Fibroblast of lung (primary cell): ENCODE data around the gene TCF20. TPM values are rescaled to one million over a fixed set of nuclear protein-coding genes. Genes with fewer than 3 reads are reported as not detected.

Experiments
- DNase-seq, 2 donors: peaks; one replicate each; pipeline versions ENCODE4 v3.0.0 to v3.0.0-alpha.2; 2010; ENCODE audit warnings: low read depth in 2 of 2
- H2AFZ ChIP-seq: 2 replicates; pipeline ENCODE4 v1.5.1; 2012; ENCODE audit warnings: low read length, control low read depth, inconsistent platforms
- H3K27ac ChIP-seq: 2 replicates; pipeline ENCODE4 v1.5.1; 2011; ENCODE audit warnings: low read length, control low read depth; ENCODE audit not compliant: insufficient read depth
- H3K27me3 ChIP-seq: 2 replicates; pipeline ENCODE4 v1.5.1; 2011; ENCODE audit warnings: mild to moderate bottlenecking, low read length; ENCODE audit not compliant: control insufficient read depth, insufficient read depth
- H3K36me3 ChIP-seq: 2 replicates; pipeline ENCODE4 v1.5.1; 2011; ENCODE audit warnings: low read length; ENCODE audit not compliant: control insufficient read depth, insufficient read depth
- H3K4me1 ChIP-seq: 2 replicates; pipeline ENCODE4 v1.5.1; 2011; ENCODE audit warnings: low read length; ENCODE audit not compliant: control insufficient read depth, insufficient read depth; ENCODE audit errors: extremely low read depth
- H3K4me2 ChIP-seq: 2 replicates; pipeline ENCODE4 v1.5.1; 2011; ENCODE audit warnings: low read length, control low read depth; ENCODE audit not compliant: insufficient read depth; ENCODE audit errors: extremely low read depth
- H3K4me3 ChIP-seq, 4 experiments: fragments of 200-600 bp in 1 of 4; sonication (generic) in 1 of 4; replicated peaks in 1 of 4; 2 replicates each; pipeline ENCODE4 v1.5.1; 2011 to 2016; ENCODE audit warnings: low read length in 4 of 4, low read depth in 3 of 4, mild to moderate bottlenecking in 3 of 4, control low read depth in 2 of 4, inconsistent platforms in 1 of 4, mixed read lengths in 1 of 4; ENCODE audit not compliant: insufficient read depth in 1 of 4; ENCODE audit errors: control extremely low read depth in 1 of 4
- H3K79me2 ChIP-seq: 2 replicates; pipeline ENCODE4 v1.5.1; 2012; ENCODE audit warnings: mild to moderate bottlenecking, low read length, inconsistent platforms; ENCODE audit not compliant: control insufficient read depth, insufficient read depth
- H3K9ac ChIP-seq: 2 replicates; pipeline ENCODE4 v1.5.1; 2011; ENCODE audit warnings: mild to moderate bottlenecking, low read length, control low read depth; ENCODE audit not compliant: insufficient read depth
- H3K9me3 ChIP-seq: 2 replicates; pipeline ENCODE4 v1.5.1; 2012; ENCODE audit warnings: low read depth, low read length; ENCODE audit not compliant: control insufficient read depth, insufficient read depth
- H4K20me1 ChIP-seq: 2 replicates; pipeline ENCODE4 v1.5.1; 2011; ENCODE audit warnings: low read length; ENCODE audit not compliant: control insufficient read depth, insufficient read depth; ENCODE audit errors: extremely low read depth
- CTCF ChIP-seq, 2 donors: IDR thresholded peaks in 1 of 2; conservative IDR thresholded peaks in 1 of 2; 1 replicate in 1 of 2; 2 replicates in 1 of 2; pipeline ENCODE4 v1.5.1; 2011 to 2012; ENCODE audit warnings: low read length in 2 of 2, control low read depth in 1 of 2, inconsistent platforms in 1 of 2, low read depth in 1 of 2, mild to moderate bottlenecking in 1 of 2
- EZH2 ChIP-seq: IDR thresholded peaks from 2 replicates; pipeline ENCODE4 v1.5.1; 2012; ENCODE audit warnings: low read length, control low read depth, mild to moderate bottlenecking; ENCODE audit errors: missing control alignments
- polyA plus RNA-seq, 2 donors: library from polyadenylated mRNA; depleted of rRNA in 1 of 2; stranded (reverse) in 1 of 2; unstranded in 1 of 2; fragments of >200 nt; gene quantifications; 2 replicates each; pipeline ENCODE4 v1.2.1, GENCODE V29; 2011 to 2012; ENCODE audit warnings: missing spikeins in 1 of 2
- total RNA-seq: library from RNA; depleted of rRNA; stranded (reverse); fragments of >200 nt; gene quantifications from 2 replicates; pipeline ENCODE4 v1.2.1, GENCODE V29; 2014

Gene TCF20
- total and polyA plus RNA-seq, 2 donors (not counting 1 experiment from before 2014, with no cell fraction given): 11.8 to 25.4 TPM

GRCh38 chr22:42271191-42271813, 849 bp upstream of the TCF20 start:
- peaks cover 31% of the 10 kb centered on the region for H3K79me2 ChIP-seq
- H3K36me3 ChIP-seq: no peaks in the 10 kb centered on the region
- H3K4me1 ChIP-seq: peaks cover 4% of the 10 kb centered on the region
- no peak for DNase-seq
- no peak overlapping the region for H3K27ac ChIP-seq
- H4K20me1 ChIP-seq: no peaks in the 10 kb centered on the region
- peaks cover 2% of the 10 kb centered on the region for H3K27me3 ChIP-seq
- TF ChIP-seq EZH2 (no peak), CTCF (conservative IDR thresholded peaks at IDR 0.05 in 1 of 2, IDR thresholded peaks at IDR 0.05 in 1 of 2; ENCODE audit: low read depth in 1 of 2, low read length in 2 of 2) (no peak)
- peak overlapping the region in 1 of 4 experiments; percentile 51 for H3K4me3 ChIP-seq
- no peak overlapping the region for H2AFZ ChIP-seq
- H3K9me3 ChIP-seq: no peaks in the 10 kb centered on the region
- no peak overlapping the region for H3K9ac ChIP-seq
- H3K4me2 ChIP-seq: no peak overlapping the region

- H4K20me1 ChIP-seq: no peaks in the 10 kb centered on the region
- no peak for TF ChIP-seq CTCF (conservative IDR thresholded peaks at IDR 0.05 in 1 of 2, IDR thresholded peaks at IDR 0.05 in 1 of 2; ENCODE audit: low read depth in 1 of 2, low read length in 2 of 2)
- TF ChIP-seq EZH2: no peak
- peaks cover 42% of the 10 kb centered on the region for H3K79me2 ChIP-seq
- DNase-seq: no peak
- H3K9me3 ChIP-seq: no peaks in the 10 kb centered on the region
- H3K27ac ChIP-seq: peak overlapping the region; percentile 47
- peaks cover 2% of the 10 kb centered on the region for H3K27me3 ChIP-seq
- H2AFZ ChIP-seq: no peak overlapping the region
- H3K9ac ChIP-seq: peak overlapping the region; percentile 74
- H3K4me2 ChIP-seq: no peak overlapping the region
- H3K4me3 ChIP-seq: peak overlapping the region; percentile 61 to 92 (median 88)
- no peaks in the 10 kb centered on the region for H3K36me3 ChIP-seq
- H3K4me1 ChIP-seq: peaks cover 4% of the 10 kb centered on the region
These were observed 310 bp downstream of the TCF20 start for GRCh38 chr22:42270176-42270509.

- Histone ChIP-seq H3K27ac (peak overlapping the region; percentile 50), H3K4me3 (peak overlapping the region; percentile 65 to 92 (median 88)), H4K20me1 (no peaks in the 10 kb centered on the region), H3K27me3 (peaks cover 2% of the 10 kb centered on the region), H3K4me2 (peak overlapping the region; percentile 86), H3K9ac (peak overlapping the region; percentile 74), H3K79me2 (peaks cover 47% of the 10 kb centered on the region), H3K36me3 (no peaks in the 10 kb centered on the region), H3K4me1 (peaks cover 4% of the 10 kb centered on the region), H2AFZ (peak overlapping the region; percentile 8), H3K9me3 (no peaks in the 10 kb centered on the region)
- DNase-seq: no peak
- TF ChIP-seq EZH2: no peak
- no peak for TF ChIP-seq CTCF (conservative IDR thresholded peaks at IDR 0.05 in 1 of 2, IDR thresholded peaks at IDR 0.05 in 1 of 2; ENCODE audit: low read depth in 1 of 2, low read length in 2 of 2)
These were observed 849 bp downstream of the TCF20 start for GRCh38 chr22:42269432-42270175.
